GM18868 (cell line): ENCODE data around the gene PFKFB1.

Experiments used
- ATAC-seq: cut with Tn5 transposase; IDR thresholded peaks from one replicate; pipeline ENCODE4 v1.9.1; 2021; ENCODE audit warnings: mild to moderate bottlenecking, moderate library complexity; ENCODE audit not compliant: unreplicated experiment

PFKFB1 gene

GRCh38 chrX:54994099-54994498 lies at the start of gene PFKFB1:
PFKFB1 (minus strand) TSS chrX:54994188; CDS start chrX:54994007, 181 bp downstream.
- no peak for ATAC-seq

- no peak for ATAC-seq
These were observed 47.5 kb upstream of the PFKFB1 start for GRCh38 chrX:55041514-55041913.

- no peak for ATAC-seq
These were observed 45.5 kb upstream of the PFKFB1 start for GRCh38 chrX:55039471-55039870.

GRCh38 chrX:55033429-55033828 lies 39.4 kb upstream of the PFKFB1 start:
- no peak for ATAC-seq

- no peak for ATAC-seq
These were observed 36.5 kb upstream of the PFKFB1 start, which contains the start of gene ALAS2 for GRCh38 chrX:55030271-55031205. ALAS2 (minus strand) TSS chrX:55030977; CDS start chrX:55026000, 4,977 bp downstream.

GRCh38 chrX:55029291-55029690 lies 35.3 kb upstream of the PFKFB1 start:
- ATAC-seq = no peak

GRCh38 chrX:55028611-55029010 lies 34.6 kb upstream of the PFKFB1 start:
- ATAC-seq = no peak

- ATAC-seq = no peak
These were observed 34.1 kb upstream of the PFKFB1 start for GRCh38 chrX:55028040-55028439.

- ATAC-seq = no peak
These were observed 32.9 kb upstream of the PFKFB1 start for GRCh38 chrX:55026840-55027239.

GRCh38 chrX:55026143-55026542 lies 32.2 kb upstream of the PFKFB1 start:
- ATAC-seq = no peak

- ATAC-seq = no peak
These were observed 20.9 kb upstream of the PFKFB1 start for GRCh38 chrX:55014897-55015299.

GRCh38 chrX:55011294-55011693 lies 17.3 kb upstream of the PFKFB1 start:
- ATAC-seq = no peak

- ATAC-seq = no peak
These were observed 14.8 kb upstream of the PFKFB1 start for GRCh38 chrX:55008571-55009358.

- no peak for ATAC-seq
These were observed 13.7 kb upstream of the PFKFB1 start for GRCh38 chrX:55007656-55008055.

GRCh38 chrX:55006827-55007621 lies 13.0 kb upstream of the PFKFB1 start:
- ATAC-seq = no peak

- no peak for ATAC-seq
These were observed 11.3 kb upstream of the PFKFB1 start for GRCh38 chrX:55005256-55005655.

GRCh38 chrX:55004231-55004630 lies 10.2 kb upstream of the PFKFB1 start:
- ATAC-seq = no peak

GRCh38 chrX:54999717-55000598 lies 6.0 kb upstream of the PFKFB1 start, which contains the start of gene APEX2:
APEX2 (plus strand) TSS chrX:55000363; CDS start chrX:55000423, 60 bp downstream.
- peak; percentile 93 for ATAC-seq

- no peak for ATAC-seq
These were observed 1.6 kb upstream of the PFKFB1 start for GRCh38 chrX:54995621-54996020.
